DND-41 (cell line): ENCODE data around the gene FRS3.

Source experiments
- EZH2 ChIP-seq: IDR thresholded peaks from 3 replicates; pipeline ENCODE4 v1.6.1; 2012; ENCODE audit warnings: borderline replicate concordance, low read depth, mild to moderate bottlenecking, moderate library complexity, low read length, inconsistent platforms; ENCODE audit not compliant: severe bottlenecking
- TF ChIP-seq, protein P1 (sequence below): IDR thresholded peaks from 2 replicates; pipeline ENCODE4 v1.5.1; 2012; ENCODE audit warnings: borderline replicate concordance, low read length, moderate library complexity, mild to moderate bottlenecking; ENCODE audit not compliant: poor library complexity, severe bottlenecking; ENCODE audit errors: extremely low read depth

DNA sequence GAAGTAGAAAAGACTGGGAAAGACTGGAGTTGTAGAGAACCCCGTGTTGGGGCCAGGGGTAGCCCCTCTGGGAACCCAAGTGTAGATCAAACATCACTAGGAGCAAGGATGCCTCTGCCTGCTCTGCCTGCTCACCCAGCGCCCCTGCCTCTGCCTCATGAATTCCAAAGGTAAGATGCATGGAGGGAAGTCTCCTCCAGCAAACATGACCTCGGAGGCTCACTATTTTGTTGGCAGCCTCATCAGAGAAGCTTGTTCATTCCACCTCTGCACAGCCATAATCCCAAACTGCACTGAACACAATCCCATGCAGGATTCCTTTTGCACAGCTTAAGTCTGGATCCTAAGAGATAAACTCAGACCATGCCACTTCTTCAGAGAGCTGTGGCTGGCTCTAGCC is 4.9 kb downstream of the FRS3 start:
- TF ChIP-seq, protein P1, sequence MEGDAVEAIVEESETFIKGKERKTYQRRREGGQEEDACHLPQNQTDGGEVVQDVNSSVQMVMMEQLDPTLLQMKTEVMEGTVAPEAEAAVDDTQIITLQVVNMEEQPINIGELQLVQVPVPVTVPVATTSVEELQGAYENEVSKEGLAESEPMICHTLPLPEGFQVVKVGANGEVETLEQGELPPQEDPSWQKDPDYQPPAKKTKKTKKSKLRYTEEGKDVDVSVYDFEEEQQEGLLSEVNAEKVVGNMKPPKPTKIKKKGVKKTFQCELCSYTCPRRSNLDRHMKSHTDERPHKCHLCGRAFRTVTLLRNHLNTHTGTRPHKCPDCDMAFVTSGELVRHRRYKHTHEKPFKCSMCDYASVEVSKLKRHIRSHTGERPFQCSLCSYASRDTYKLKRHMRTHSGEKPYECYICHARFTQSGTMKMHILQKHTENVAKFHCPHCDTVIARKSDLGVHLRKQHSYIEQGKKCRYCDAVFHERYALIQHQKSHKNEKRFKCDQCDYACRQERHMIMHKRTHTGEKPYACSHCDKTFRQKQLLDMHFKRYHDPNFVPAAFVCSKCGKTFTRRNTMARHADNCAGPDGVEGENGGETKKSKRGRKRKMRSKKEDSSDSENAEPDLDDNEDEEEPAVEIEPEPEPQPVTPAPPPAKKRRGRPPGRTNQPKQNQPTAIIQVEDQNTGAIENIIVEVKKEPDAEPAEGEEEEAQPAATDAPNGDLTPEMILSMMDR = no peak
- no peak for TF ChIP-seq EZH2
